Measurements from ENCODE around the gene CD109.
A peak's percentile ranks its signal among the peaks of the same experiment; 100 is the strongest.
"Not testable (repeated sequence)": the region's sequence is repeated elsewhere in the genome, so short reads cannot be mapped to it uniquely, and the experiment has no call there.

The CD109 gene

DNA sequence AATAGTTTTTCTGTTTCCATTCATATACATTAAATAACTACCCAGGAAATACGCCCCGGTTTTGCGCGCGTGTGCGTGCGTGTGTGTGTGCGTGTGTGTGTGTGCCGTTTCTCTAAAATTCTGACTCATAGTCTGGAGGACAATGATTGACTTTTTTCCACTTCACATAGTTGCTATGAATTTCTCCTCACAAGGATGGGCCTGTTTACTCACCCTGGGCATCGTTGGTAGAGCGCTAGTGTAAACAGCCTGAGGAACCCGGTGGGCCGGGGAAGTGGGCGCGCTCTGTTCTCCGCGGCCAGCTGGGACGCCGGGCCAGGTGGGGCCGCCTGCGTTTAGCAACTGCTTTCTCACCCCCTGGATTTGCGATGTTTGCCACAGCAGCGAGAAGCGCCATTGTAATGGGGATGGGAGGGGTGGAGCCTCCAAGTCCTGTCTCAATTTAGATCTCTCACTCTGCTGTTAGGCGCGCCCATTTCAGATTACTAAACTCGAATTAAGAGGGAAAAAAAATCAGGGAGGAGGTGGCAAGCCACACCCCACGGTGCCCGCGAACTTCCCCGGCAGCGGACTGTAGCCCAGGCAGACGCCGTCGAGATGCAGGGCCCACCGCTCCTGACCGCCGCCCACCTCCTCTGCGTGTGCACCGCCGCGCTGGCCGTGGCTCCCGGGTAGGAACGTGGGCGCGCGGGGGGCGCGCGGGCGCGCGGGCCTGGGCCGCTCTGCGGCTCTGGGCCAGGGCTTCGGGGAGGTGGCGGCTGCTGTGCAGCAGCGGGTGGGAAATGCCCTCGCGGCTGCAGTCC is at the start of gene CD109:
TSS of gene CD109 (plus strand) at position 585 of the 803 bp plus-strand sequence. CDS start at position 598, 13 bp downstream.
- peak; percentile 47 to 68 for DNase-seq

DNA sequence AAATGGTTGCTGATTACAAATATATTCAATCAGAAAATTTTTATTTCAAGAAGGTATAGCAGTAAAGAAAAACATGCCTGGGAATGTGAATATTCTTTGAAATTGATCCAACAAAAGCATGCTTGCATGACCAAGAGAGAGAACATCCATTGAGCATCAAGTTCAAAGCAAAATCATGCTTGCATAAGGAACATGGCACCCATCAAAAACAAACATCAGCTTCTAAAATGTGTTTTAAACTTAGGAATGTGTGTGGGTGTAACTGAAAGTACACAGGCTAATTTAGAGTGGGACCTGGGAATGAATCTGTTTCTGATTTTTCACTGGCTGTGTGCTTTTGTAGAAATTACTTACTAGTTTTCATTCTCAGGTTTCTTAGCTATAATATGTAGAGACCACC is 47.8 kb upstream of the CD109 start:
- no peak for DNase-seq

DNA sequence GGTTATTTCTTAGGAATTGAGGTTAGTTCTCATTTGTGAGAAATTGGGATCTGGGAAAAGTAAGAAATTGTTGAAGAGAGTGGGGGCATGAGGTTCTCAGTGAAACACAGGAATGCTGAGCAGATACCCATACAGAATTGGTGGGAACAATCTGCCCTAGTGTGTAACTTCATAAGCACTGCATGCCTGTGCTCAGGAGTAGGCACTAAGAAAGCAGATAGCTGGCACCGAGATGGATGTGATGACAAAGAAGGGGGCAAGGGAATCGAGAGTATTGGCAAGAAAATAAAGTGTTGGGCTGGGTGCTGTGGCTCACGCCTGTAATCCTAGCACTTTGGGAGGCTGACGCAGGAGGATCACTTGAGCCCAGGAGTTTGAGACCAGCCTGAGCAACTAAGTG is 46.2 kb upstream of the CD109 start:
- no peak for DNase-seq

DNA sequence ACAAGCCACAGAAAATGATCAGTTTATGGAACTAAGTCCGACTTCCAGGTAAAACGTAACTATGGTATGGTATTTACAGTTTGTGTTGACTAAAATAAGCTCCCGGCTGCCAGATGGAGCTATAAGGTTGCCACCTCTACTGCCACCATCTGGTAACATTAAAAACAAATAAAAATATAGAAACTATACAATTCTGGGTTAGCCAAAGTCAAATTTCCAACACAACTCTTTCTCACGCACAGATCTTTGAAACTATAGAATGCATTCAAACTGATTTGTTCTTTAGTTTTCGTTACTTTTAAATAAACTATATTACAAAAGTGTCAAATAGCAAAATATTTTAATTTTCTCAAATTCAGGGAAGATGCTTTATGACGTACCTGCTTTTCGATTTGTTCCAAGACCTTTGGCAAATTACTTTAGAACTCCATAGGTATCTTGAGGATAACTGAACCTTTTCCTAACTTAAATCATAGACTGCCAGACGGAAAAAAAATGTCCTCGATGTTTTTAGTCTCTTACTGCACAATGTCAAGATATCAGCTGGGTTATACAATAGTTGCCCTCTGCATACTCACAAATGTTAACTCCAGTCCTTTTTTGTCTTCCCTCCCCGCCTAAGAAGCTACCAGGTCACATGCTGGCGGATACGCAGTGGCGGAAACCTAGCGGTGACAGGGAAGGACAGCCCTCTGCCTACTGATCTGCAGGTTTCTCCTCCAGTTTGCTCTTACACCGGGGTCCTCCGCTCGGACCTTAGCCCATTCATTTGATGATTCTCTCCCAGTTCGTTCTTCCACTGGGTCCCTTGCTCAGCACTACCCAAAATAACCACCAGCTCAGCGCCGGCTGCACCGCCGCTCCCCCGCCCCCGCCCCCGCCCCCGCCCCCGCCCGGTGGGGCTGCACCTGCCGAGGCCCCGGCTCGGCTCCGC is 43.1 kb upstream of the CD109 start:
- DNase-seq, result peak; percentile 68 to 78

DNA sequence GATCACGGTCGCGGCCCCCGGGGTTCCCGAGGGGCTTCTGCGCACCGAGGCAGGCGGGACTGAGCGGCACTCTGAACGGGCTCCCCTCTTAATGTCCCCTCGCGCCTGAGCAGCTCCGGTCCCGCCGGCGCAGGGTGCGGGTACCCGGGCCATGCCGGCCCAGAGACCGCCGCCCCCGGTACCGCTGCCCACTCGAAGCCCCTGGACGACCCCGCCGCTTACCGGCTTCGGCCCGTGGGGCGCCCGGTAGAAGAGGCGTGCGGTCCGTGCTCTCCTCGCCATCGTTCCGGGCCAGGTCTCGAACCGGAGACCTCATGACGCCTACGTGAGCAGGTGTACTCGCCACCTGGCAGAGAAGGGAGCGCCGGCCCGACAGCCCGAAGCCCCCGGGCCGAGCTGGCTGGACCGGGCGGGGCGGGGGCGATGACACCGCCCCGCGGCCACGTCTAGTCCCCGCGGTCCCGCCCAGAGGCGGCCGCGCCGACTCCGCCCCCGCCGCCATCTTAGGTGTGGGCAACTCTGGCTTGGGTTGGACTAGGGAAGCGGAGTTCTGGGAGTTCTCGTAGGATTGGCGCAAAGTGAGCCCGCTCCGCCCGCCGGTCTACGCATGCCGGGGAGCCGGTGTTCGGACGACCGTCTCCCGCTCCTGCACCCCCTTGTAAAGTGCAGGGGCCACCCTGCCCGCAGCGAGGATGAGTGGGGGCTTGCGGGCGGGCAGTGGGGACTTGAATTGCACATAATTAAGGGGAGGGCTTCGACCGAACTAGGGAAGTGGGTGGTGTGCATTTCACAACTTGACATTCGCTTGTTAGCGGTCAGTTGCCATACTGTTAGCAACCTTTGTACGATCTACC is 42.2 kb upstream of the CD109 start, which contains the start of gene SLC17A5:
TSS of gene SLC17A5 (minus strand) at position 422 of the 854 bp plus-strand sequence. CDS start at position 316, 106 bp downstream.
- DNase-seq, result peak; percentile 90 to 91

DNA sequence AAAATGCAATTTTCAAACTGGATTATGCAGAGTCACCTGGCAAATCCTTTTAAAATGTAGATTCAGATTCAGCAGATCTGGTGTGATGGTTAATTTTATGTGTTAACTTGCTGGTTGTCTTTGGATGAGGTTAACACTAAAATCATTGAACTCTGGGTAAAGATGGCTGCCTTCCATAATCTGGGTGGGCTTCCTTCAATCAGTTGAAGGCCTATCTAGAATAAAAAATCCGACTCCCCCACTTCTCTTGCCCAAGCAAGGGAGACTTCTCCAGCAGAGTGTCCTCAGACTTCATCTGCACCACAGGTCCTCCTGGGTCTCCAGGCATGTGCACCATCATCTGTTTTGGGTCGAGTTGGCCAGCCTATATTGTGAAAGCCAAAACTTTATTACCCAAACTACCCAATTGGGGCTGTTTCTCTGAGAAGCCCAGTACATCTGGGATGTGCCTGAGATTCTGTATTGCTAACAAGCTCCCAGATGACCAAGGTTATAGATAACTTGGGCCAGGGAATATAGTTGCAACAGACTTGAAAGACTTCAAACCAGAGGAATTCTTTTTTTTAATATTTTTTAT is 40.6 kb upstream of the CD109 start:
- DNase-seq, result no peak

DNA sequence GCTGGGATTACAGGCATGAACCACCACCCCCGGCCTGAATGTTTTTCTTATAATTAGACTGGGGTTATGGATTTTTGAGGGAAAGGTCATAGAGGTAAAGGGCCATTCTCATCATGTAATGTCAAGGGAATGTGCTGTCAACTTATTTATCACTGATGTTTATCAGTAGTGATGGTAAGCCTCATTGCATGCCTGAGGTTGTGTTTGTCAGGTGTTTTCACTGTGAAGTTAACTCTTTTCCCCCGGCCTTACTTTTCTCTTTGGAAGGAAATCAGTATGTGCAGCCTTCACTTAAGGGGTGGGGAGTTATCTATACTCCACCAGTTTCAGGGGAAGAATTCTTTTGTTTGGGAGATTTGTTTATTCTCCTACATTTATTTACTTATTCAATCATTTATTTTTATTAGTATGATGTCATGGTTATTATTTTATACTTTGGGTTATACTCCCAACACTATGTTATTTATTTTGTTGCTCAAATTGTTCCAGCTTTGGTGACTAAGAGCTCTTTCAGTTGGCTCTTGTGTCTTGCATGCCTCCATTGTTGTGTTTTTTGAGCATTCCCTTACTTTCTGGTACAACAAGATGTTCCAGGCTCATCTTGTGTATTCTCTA is 39.4 kb upstream of the CD109 start:
- DNase-seq, result no peak

DNA sequence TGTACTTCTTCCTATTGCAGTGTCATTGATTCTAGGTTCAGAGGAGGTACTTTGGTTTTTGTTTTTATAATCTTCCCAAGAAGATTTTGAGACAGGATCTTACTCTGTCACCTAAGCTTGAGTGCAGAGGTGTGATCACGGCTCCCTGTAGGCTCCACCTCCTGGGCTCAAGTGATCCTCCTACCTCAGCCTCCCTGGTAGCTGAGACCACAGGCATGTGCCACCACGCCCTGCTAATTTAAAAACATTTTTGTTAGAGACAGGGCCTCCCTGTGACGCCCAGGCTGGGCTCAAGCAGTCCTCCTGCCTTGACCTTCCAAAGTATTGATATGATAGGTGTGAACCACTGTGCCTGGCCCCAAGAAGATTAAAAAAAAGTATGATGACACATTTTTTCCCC is 38.8 kb upstream of the CD109 start:
- DNase-seq, result peak; percentile 27 to 49

DNA sequence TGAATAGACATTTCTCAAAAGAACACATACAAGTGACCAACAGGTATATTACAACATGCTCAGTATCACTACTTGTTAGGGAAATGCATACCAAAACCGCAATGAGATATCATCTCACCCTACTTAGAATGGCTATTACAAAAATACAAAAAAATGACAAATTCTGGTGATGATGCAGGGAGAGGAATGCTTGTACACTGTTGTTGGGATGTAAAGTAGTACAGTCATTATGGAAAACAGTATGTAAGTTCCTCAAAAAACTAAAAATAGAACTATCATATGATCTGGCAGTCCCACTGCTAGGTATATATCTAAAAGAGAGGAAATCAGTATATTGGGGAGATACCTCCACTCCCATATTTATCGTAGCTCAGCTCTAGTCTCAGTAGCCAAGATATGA is 31.3 kb upstream of the CD109 start:
- DNase-seq, result no peak

DNA sequence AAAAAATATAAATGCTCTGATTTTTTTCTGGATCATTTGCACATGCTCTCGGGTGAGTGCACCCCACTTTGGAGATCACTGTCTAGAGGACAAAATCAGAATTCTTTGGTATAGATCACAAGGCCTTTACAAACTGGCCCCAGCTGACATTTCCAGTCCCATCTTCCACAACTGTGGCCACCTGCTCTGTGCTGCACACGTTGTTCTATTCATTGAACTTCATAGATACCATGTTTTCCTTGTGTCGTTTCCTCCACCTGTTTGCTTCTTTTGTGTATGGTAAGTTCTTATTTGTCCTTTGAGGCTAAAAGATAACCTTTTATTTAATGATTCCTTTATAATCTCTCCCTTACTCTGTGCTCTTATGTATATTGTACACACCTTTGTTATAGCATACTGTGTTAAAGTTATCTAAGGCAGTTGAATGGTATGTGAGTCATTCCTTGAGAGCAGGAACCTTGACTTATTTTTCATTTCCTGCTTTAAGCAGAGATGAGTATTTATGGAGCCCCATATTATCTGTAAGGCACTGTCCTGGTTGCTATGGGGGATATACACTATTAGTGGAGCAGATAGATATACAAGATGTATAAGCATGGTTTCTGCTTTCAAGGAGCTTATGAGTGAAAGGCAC is 30.2 kb upstream of the CD109 start:
- no peak for DNase-seq

DNA sequence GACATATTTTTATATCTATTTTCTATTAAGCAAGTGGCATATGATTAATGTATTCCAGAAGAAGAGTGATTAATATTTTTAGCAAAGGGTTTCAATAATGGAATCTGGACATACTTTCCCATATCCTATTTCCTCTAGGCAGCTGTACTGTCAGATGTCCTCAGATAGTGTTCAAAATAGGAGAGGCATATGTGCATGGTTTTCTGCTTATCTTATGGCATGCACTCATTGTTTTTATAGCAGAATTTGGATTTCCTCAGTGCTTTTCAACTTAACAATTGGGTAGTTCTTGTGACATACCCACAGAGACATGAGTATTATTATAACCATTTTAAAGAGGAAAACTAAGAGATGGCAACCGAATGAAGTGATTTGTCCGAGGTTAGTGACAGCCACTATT is 29.6 kb upstream of the CD109 start:
- DNase-seq, result no peak

DNA sequence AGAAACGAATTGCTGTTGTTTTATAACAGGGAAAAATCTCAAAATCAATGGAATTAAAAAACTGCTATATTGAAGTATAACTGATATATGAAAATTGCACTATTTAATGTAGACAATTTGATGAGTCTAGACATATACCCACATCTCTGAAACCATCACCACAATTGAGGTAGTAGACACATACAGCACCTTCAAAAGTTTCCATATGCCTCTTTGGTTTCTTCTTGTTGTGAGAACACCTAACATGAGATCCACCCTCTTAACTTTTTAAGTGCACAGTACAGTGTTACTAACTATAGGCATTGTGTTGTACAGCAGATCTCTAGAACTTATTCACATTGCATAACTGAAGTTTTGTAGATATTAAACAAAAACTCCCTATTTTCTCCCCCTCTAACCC is 28.2 kb upstream of the CD109 start:
- DNase-seq, result no peak

DNA sequence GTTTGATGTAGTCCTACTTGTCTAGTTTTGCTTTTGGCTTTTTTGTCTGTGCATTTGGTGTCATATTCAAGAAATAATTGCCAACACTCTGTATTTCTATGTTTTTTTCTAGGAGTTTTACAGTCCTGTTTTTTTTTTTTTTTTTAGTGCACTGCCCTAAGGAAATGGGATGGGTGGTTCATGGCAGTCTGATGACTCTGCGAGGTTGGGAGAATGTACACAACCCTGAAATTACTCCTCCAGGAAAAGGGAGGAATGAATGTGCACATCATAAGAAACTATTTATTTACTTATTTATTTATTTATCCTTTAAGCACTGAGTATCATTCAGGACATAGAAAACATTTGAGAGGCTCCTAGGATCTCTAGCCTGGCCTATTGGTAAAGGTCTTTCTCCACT is 27.0 kb upstream of the CD109 start:
- no peak for DNase-seq

DNA sequence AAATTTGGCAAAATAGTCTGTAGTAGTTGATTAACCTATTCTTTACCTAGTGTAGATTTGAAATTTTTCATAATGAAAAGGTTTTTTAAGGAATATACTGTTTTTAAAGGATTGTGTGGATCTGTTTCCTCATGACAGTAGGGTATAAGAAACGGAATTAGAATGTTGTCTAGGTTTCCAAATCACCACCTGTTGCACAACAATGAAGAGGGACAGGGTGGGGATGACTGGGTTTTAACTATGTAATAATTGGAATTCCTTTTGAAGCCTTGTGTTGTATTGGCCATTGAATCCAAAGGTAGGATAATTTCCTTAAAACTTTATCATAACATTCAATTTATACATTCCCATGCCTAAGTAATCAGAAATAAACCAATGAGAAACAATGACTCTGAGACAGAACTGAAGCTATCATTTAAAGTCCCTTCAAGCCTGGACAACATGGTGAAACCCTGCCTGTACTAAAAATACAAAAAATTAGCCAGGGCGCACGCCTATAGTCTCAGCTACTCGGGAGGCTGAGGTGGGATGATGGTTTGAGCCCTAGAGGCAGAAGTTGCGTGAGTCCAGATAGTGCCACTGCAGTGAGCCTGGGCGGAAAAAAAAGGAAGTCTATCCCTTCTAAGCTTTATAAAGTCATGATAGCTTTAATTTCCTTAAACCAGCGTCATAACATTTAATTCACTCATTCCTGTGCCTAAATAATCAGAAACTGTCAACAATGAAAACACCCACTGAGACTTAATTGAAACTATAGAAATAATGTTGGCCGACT is 23.9 kb upstream of the CD109 start:
- DNase-seq, result no peak

DNA sequence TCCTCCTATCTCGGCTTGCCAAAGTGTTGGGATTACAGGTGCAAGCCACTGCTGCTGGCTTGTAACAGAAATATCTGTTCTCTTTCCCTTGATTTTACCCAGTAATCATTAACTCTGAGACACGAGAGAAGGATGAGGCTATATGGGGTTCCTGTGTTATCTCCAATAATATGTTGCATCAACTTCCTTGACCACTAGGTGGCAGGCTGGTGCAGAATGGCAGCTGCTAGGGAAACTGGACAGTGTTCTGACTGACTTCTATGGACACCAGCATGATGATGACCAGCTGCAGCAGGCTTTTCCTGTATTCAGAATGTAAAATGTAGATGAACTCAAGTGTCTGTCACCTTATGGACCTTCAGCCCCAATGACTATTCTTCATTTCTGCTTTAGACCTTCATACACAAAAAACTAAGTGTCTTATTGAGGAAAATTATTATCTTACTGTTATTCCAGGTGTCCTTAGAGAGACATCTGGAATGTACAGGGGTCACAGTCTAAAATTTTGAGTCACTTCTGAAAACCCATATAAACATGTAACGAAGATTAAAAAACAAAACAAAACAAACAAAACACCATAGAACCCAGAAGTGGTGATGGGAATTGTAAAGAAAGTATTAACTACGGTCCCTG is 20.4 kb upstream of the CD109 start:
- peak; percentile 62 to 72 for DNase-seq

DNA sequence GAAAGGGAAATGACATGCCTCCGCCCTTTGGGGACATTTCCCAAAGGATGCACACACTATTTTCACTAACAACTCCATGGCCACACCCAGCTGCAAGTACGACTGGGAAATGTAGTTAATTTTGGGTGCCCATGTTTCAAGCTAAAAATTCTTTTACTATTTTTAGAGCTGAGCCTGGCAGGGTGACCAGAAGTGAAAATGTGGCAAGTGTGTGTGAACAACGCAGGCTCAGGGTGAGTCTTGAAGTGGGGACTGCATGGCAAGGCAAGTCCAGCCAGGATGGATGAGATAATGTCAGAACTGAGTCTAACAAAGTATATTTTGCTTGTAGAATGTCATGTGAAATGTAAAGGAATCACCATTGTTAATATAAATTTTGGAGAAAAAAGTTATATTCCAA is 17.0 kb upstream of the CD109 start:
- DNase-seq, result no peak

DNA sequence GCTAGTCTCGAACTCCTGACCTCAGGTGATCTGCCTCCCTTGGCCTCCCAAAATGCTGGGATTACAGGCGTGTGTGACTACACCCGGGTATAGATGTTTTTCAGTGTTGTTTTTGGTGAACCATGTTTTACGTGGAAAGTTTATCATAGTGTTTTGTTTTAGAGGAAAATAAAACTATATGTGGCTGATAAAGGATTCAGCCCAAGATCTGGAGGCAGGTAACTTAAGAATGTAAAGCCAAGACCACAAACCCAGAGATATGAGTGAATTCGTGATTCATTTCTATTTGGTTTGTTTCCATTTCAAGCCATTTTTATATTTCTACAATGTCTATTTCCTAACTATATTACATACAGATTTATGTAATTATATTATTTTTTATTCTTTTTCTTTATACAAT is 16.2 kb upstream of the CD109 start:
- not testable (repeated sequence) for DNase-seq

DNA sequence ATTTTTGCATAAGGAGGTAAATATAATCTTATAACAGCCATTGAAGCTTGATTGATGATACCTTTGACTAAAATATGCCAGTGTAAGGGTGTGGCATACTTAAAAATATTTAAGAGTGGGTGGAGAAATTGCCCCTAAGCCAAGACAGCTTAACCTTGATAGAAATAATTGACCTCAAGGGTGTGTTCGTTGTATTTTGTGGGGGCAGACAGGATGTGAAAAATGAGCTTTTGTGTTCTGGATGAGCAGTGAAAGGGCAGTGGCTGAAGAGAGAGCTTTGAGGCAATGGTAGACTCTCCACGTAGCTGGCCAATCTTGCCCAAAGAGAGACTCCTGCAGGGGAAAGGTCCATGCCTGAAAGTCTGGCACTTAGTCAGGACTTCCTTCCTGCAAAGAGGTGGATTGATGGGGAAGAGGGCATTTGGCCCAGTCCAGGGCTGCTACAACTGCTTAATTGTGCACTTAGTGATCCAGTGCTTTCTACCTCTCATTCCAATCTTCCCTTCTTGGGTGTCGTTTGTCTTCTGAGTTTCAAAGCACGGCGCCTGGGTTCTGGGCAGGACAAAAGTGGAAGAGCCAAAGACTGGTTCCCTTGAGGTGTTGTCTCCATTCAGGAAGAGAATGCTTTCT is 15.6 kb upstream of the CD109 start:
- DNase-seq, result no peak

DNA sequence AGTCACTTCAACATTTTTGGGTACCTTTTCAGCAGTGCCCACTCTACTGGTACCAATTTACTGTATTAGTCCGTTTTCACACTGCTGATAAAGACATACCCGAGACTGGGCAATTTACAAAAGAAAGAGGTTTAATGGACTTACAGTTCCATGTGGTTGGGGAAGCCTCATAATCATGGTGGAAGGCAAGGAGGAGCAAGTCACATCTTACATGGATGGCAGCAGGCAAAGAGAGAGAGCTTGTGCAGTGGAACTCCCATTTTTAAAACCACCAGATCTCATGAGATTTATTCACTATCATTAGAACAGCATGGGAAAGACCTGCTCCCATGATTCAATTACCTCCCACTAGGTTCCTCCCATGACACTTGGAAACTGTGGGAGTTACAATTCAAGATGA is 12.4 kb upstream of the CD109 start:
- not testable (repeated sequence) for DNase-seq

DNA sequence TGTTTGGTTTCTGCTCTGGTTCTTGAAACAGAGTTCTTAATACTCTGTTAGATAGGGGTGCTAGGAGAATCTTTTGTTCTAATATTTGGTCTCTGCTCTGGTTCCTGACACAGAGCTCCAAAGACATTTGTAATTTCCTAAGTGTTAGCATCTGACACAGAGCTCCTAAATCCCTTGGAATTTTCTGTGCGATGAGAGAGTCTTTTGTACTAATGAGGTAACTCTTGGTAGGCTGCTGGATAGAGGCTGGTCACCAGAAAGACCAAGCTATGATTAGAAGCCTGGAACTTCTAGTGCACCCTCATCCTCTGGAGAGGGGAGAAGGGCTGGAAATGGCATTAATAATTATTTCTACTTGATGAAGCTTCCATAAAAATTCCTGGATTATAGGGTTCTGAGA is 7.7 kb upstream of the CD109 start:
- DNase-seq, result no peak
